ENCODE measurements around the gene POPDC3. TPM values are rescaled to one million over a fixed set of nuclear protein-coding genes. Genes with fewer than 3 reads are reported as not detected.

Gene POPDC3
- total and polyA plus RNA-seq, 2 donors (not counting 1 experiment from before 2014, with no cell fraction given), result not detected

DNA sequence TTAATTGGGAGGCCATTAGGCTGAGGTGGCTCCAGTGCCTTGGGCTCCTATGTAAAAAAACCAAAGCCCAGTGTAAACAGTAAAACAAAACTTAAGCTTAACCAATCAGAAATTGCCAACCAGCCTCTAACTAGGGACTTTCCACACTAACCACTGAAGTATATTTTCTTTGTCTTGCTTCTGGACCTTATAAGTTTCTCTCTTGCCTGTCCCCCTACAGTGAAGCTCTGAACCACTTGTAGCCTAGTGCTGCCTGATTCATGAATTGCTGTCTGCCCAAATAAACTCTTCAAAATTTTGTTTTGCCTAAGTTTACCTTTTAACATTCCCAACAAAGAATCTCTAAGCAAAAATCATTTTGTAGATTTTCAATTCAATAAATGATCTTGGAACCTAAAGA, 28.2 kb downstream of the POPDC3 start:
- intact Hi-C loops (cut with micrococcal nuclease), result no loop called here
- no peak for DNase-seq
- H3K27me3 ChIP-seq (replicated peaks in 1 of 4; ENCODE audit: control extremely low read depth in 1 of 4, control insufficient read depth in 3 of 4, insufficient read depth in 4 of 4, low read length in 3 of 4), result peaks cover 0 to 1% (median 0%) of the 10 kb centered on the region in 4 experiments
- CTCF ChIA-PET, result no interaction called here
- H3K4me3 Mint-ChIP-seq, result no peak overlapping the region
- no peaks in the 10 kb centered on the region for H3K4me1 ChIP-seq (ENCODE audit: control insufficient read depth in 2 of 2, insufficient read depth in 2 of 2, low read length in 2 of 2)
- peaks cover 0 to 3% (median 0%) of the 10 kb centered on the region in 3 donors for H3K9me3 ChIP-seq (ENCODE audit: control extremely low read depth in 1 of 3, control insufficient read depth in 2 of 3, insufficient read depth in 1 of 3, low read length in 2 of 3)
- H3K9ac ChIP-seq (ENCODE audit: low read length), result no peak overlapping the region
- no peaks in the 10 kb centered on the region for H4K20me1 ChIP-seq (ENCODE audit: control insufficient read depth, insufficient read depth, low read length, poor library complexity, severe bottlenecking)
- H3K36me3 ChIP-seq (replicated peaks in 1 of 2; ENCODE audit: control extremely low read depth in 1 of 2, control insufficient read depth in 1 of 2, extremely low read depth in 1 of 2, insufficient read depth in 2 of 2, low read length in 1 of 2), result no peaks in the 10 kb centered on the region
- H3K27ac ChIP-seq (ENCODE audit: low read length in 2 of 2), result no peak overlapping the region
- H3K4me2 ChIP-seq (replicated peaks; ENCODE audit: low read depth, low read length, poor library complexity, severe bottlenecking), result no peak overlapping the region
- POLR2A ChIA-PET, result no interaction called here
- no peak overlapping the region for H3K27ac Mint-ChIP-seq
- no peaks in the 10 kb centered on the region for H3K9me3 Mint-ChIP-seq (ENCODE audit: insufficient read depth)
- peaks cover 4% of the 10 kb centered on the region for H3K27me3 Mint-ChIP-seq
- H3K79me2 ChIP-seq (ENCODE audit: control insufficient read depth, insufficient read depth, low read length), result no peaks in the 10 kb centered on the region
- no peak for TF ChIP-seq EZH2 (IDR thresholded peaks at IDR 0.05; ENCODE audit: borderline replicate concordance, insufficient read depth, low read depth, low read length, poor library complexity, severe bottlenecking)
- TF ChIP-seq, protein P1, sequence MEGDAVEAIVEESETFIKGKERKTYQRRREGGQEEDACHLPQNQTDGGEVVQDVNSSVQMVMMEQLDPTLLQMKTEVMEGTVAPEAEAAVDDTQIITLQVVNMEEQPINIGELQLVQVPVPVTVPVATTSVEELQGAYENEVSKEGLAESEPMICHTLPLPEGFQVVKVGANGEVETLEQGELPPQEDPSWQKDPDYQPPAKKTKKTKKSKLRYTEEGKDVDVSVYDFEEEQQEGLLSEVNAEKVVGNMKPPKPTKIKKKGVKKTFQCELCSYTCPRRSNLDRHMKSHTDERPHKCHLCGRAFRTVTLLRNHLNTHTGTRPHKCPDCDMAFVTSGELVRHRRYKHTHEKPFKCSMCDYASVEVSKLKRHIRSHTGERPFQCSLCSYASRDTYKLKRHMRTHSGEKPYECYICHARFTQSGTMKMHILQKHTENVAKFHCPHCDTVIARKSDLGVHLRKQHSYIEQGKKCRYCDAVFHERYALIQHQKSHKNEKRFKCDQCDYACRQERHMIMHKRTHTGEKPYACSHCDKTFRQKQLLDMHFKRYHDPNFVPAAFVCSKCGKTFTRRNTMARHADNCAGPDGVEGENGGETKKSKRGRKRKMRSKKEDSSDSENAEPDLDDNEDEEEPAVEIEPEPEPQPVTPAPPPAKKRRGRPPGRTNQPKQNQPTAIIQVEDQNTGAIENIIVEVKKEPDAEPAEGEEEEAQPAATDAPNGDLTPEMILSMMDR (IDR thresholded peaks at IDR 0.05), result no peak
- ATAC-seq (ENCODE audit: low read depth), result no peak
- H3K4me3 ChIP-seq (ENCODE audit: control extremely low read depth in 1 of 5, extremely low read depth in 1 of 5, insufficient read depth in 1 of 5, low read depth in 2 of 5, low read length in 4 of 5), result no peak overlapping the region
- no peak overlapping the region for H2AFZ ChIP-seq (ENCODE audit: insufficient read depth, low read depth, low read length, poor library complexity, severe bottlenecking)
- no peaks in the 10 kb centered on the region for H3K4me1 Mint-ChIP-seq

DNA sequence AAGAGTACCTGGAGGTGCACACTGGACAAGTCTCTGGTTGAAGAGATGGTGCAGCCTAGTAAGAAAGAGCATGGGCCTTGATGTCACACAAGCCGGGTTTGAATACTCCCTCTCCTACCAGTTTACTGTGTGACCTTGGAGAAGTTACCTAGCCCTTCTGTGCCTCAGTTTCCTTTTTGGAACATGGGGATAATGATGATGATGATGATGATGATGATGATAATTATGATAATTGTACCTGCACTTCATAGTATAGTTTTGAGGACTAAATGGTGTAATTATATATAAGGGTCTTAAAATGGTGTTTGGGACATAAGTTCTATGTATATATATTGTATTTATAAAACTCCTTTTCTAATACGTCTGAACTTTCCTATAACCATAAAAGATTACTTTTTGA, 41.7 kb downstream of the POPDC3 start:
- Histone ChIP-seq H3K79me2 (ENCODE audit: control insufficient read depth, insufficient read depth, low read length) (no peaks in the 10 kb centered on the region), H3K9ac (ENCODE audit: low read length) (no peak overlapping the region), H2AFZ (ENCODE audit: insufficient read depth, low read depth, low read length, poor library complexity, severe bottlenecking) (no peak overlapping the region), H3K4me2 (replicated peaks; ENCODE audit: low read depth, low read length, poor library complexity, severe bottlenecking) (no peak overlapping the region), H3K36me3 (replicated peaks in 1 of 2; ENCODE audit: control extremely low read depth in 1 of 2, control insufficient read depth in 1 of 2, extremely low read depth in 1 of 2, insufficient read depth in 2 of 2, low read length in 1 of 2) (no peaks in the 10 kb centered on the region), H3K4me1 (ENCODE audit: control insufficient read depth in 2 of 2, insufficient read depth in 2 of 2, low read length in 2 of 2) (peaks cover 12 to 13% of the 10 kb centered on the region in 2 donors), H4K20me1 (ENCODE audit: control insufficient read depth, insufficient read depth, low read length, poor library complexity, severe bottlenecking) (no peaks in the 10 kb centered on the region), H3K27ac (ENCODE audit: low read length in 2 of 2) (no peak overlapping the region), H3K9me3 (ENCODE audit: control extremely low read depth in 1 of 3, control insufficient read depth in 2 of 3, insufficient read depth in 1 of 3, low read length in 2 of 3) (peaks cover 0 to 3% (median 0%) of the 10 kb centered on the region in 3 donors), H3K27me3 (replicated peaks in 1 of 4; ENCODE audit: control extremely low read depth in 1 of 4, control insufficient read depth in 3 of 4, insufficient read depth in 4 of 4, low read length in 3 of 4) (peaks cover 0 to 26% (median 21%) of the 10 kb centered on the region in 4 experiments), H3K4me3 (ENCODE audit: control extremely low read depth in 1 of 5, extremely low read depth in 1 of 5, insufficient read depth in 1 of 5, low read depth in 2 of 5, low read length in 4 of 5) (no peak overlapping the region)
- H3K27ac Mint-ChIP-seq, result no peak overlapping the region
- CTCF ChIA-PET, result no interaction called here
- H3K4me3 Mint-ChIP-seq, result peak overlapping the region; percentile 85
- peaks cover 9% of the 10 kb centered on the region for H3K4me1 Mint-ChIP-seq
- intact Hi-C loops (cut with micrococcal nuclease), result no loop called here
- ATAC-seq (ENCODE audit: low read depth), result no peak
- no peak for DNase-seq
- no CpG with 5 or more reads among the region's 2 CpGs for WGBS (ENCODE audit: insufficient coverage)
- no peaks in the 10 kb centered on the region for H3K9me3 Mint-ChIP-seq (ENCODE audit: insufficient read depth)
- peaks cover 60% of the 10 kb centered on the region for H3K27me3 Mint-ChIP-seq
- POLR2A ChIA-PET, result no interaction called here
- TF ChIP-seq EZH2 (IDR thresholded peaks at IDR 0.05; ENCODE audit: borderline replicate concordance, insufficient read depth, low read depth, low read length, poor library complexity, severe bottlenecking), result no peak
- TF ChIP-seq, protein P1 (IDR thresholded peaks at IDR 0.05), result no peak
